ENCODE data around the gene NIPBL. TPM values are rescaled to one million over a fixed set of nuclear protein-coding genes. Genes with fewer than 3 reads are reported as not detected.

NIPBL gene
- total RNA-seq, 1 experiment from 2014 or later: 61.3 TPM

DNA sequence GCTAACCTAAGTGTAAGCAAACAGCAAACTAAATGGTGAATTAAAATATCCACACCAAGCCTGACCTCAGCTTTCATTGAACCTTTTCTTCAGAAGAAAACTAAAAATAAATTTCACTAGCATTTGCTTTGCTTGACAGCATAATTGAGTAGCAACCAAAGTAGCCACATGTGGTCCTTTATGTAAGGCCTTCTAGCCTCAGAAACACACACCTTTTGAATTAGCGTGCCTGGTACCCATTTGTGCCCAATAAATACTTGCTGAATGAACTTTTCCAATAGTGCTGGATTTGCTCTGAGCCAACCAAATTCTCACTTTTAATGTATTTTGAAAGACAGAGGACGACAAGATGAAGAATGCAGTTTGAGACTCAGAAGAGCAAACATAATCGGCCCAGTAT lies 2.1 kb upstream of the NIPBL start:
- DNase-seq: no peak

More for the DNA sequence above, 2.1 kb upstream of the NIPBL start:
- no peak overlapping the region for H3K27ac ChIP-seq (ENCODE audit: insufficient read length, low read depth, low read length)
- no peak overlapping the region for H3K18ac ChIP-seq (ENCODE audit: insufficient read length, low read depth, low read length)
- H2BK20ac ChIP-seq (ENCODE audit: low read depth, low read length, poor library complexity, severe bottlenecking): no peak overlapping the region
- WGBS (ENCODE audit: extremely low coverage, insufficient read length, low lambda C conversion rate): no CpG with 5 or more reads among the region's 3 CpGs
- H3K79me1 ChIP-seq (ENCODE audit: insufficient read depth, low read depth, low read length, poor library complexity, severe bottlenecking): no peaks in the 10 kb centered on the region
- peaks cover 15% of the 10 kb centered on the region for H3K23me2 ChIP-seq (ENCODE audit: insufficient read length, low read depth, low read length, poor library complexity, severe bottlenecking)
- no peaks in the 10 kb centered on the region for H3K27me3 ChIP-seq (ENCODE audit: insufficient read depth, low read length)
- no peaks in the 10 kb centered on the region for H4K20me1 ChIP-seq (ENCODE audit: control insufficient read depth, insufficient read depth, insufficient read length)
- H4K8ac ChIP-seq (replicated peaks; ENCODE audit: insufficient read length, low read depth, low read length): no peak overlapping the region
- H2AFZ ChIP-seq (ENCODE audit: low read length): no peak overlapping the region
- peak overlapping the region; percentile 94 for H3K4me2 ChIP-seq (ENCODE audit: insufficient read depth, insufficient read length, low read length)
- H2AK5ac ChIP-seq (ENCODE audit: insufficient read length, low read length): no peak overlapping the region
- H3K23ac ChIP-seq (ENCODE audit: insufficient read length, low read depth, low read length): no peak overlapping the region
- no peak overlapping the region for H3K14ac ChIP-seq (ENCODE audit: insufficient read depth, low read length)
- Mint-ChIP-seq H3K4me1 (peaks cover 31 to 33% of the 10 kb centered on the region in 2 experiments), H3K27me3 (ENCODE audit: low read depth) (no peaks in the 10 kb centered on the region), H3K36me3 (ENCODE audit: insufficient read depth in 1 of 3, low read depth in 3 of 3) (peaks cover 0 to 5% (median 1%) of the 10 kb centered on the region in 3 experiments; a peak in 4 of 7 replicates), H3K9me3 (no peaks in the 10 kb centered on the region), H3K4me3 (peak overlapping the region; percentile 88 to 99), H3K27ac (no peak overlapping the region)
- H3K56ac ChIP-seq (ENCODE audit: insufficient read length, low read depth, low read length): no peak overlapping the region
- H3K4ac ChIP-seq (ENCODE audit: low read depth, low read length): no peak overlapping the region
- H2BK15ac ChIP-seq (ENCODE audit: low read depth, low read length): no peak overlapping the region
- H3K9me3 ChIP-seq (ENCODE audit: control insufficient read depth, low read depth, low read length): no peaks in the 10 kb centered on the region
- no peak overlapping the region for H2BK120ac ChIP-seq (ENCODE audit: low read depth, low read length, poor library complexity, severe bottlenecking)
- no peak overlapping the region for H4K91ac ChIP-seq (ENCODE audit: insufficient read length, low read depth, low read length)
- no peaks in the 10 kb centered on the region for H3K4me1 ChIP-seq (ENCODE audit: insufficient read depth, low read length)
- no peak for TF ChIP-seq CTCF (conservative IDR thresholded peaks at IDR 0.05)
- H2BK12ac ChIP-seq (ENCODE audit: insufficient read length, low read depth, low read length): no peak overlapping the region
- H3K9ac ChIP-seq (ENCODE audit: extremely low read depth, insufficient read length, low read length): no peak overlapping the region
- H3K79me2 ChIP-seq (ENCODE audit: insufficient read depth, low read length): peaks cover 19% of the 10 kb centered on the region; the same call in 1 of the 2 replicates
- no peak overlapping the region for H2BK5ac ChIP-seq (ENCODE audit: insufficient read length, low read length)
- no peak overlapping the region for H3T11ph ChIP-seq (ENCODE audit: low read length)
- no peak overlapping the region for H4K5ac ChIP-seq (ENCODE audit: insufficient read length, low read depth, low read length)

All from H9 (cell line).